Nephron progenitor cell (in vitro differentiated cells): Measurements from ENCODE around the gene LTA4H.

Experiments used
- DNase-seq: peaks from one replicate; pipeline ENCODE4 v3.0.0; 2021
- H3K27ac Mint-ChIP-seq: 2 replicates; pipeline ENCODE4 v1.8.0; 2021; ENCODE audit warnings: mild to moderate bottlenecking, moderate library complexity, mixed read lengths
- H3K27me3 Mint-ChIP-seq: 2 replicates; pipeline ENCODE4 v1.8.0; 2021; ENCODE audit warnings: mild to moderate bottlenecking, low read depth, mixed read lengths; ENCODE audit not compliant: poor library complexity
- H3K36me3 Mint-ChIP-seq: 2 replicates; pipeline ENCODE4 v1.8.0; 2021; ENCODE audit warnings: low read depth, mixed read lengths
- H3K4me1 Mint-ChIP-seq: 2 replicates; pipeline ENCODE4 v1.8.0; 2021; ENCODE audit warnings: mixed read lengths
- H3K4me3 Mint-ChIP-seq: 2 replicates; pipeline ENCODE4 v1.8.0; 2021; ENCODE audit warnings: mild to moderate bottlenecking, moderate library complexity, mixed read lengths
- H3K9me3 Mint-ChIP-seq: 2 replicates; pipeline ENCODE4 v1.8.0; 2021; ENCODE audit warnings: mild to moderate bottlenecking, moderate library complexity, mixed read lengths
- CTCF ChIP-seq: fragments of 200-600 bp; sonication (generic); IDR thresholded peaks from 2 replicates; pipeline ENCODE4 v1.5.0; 2021; ENCODE audit warnings: antibody characterized with exemption

LTA4H gene

GRCh38 chr12:95953000-95953399 is 82.4 kb downstream of the LTA4H start:
- Mint-ChIP-seq H3K4me3 (no peak overlapping the region), H3K27ac (no peak overlapping the region), H3K4me1 (no peaks in the 10 kb centered on the region), H3K27me3 (peaks cover 25% of the 10 kb centered on the region), H3K9me3 (peaks cover 7% of the 10 kb centered on the region), H3K36me3 (no peaks in the 10 kb centered on the region)
- no peak for TF ChIP-seq CTCF
- DNase-seq: no peak

GRCh38 chr12:95951515-95951914 is 83.9 kb downstream of the LTA4H start:
- Mint-ChIP-seq H3K36me3 (no peaks in the 10 kb centered on the region), H3K9me3 (peaks cover 7% of the 10 kb centered on the region), H3K27ac (no peak overlapping the region), H3K4me1 (no peaks in the 10 kb centered on the region), H3K27me3 (peaks cover 17% of the 10 kb centered on the region), H3K4me3 (no peak overlapping the region)
- no peak for DNase-seq
- no peak for TF ChIP-seq CTCF
